ENCODE results near the gene BOLA3.
"Not testable (repeated sequence)": the region's sequence is repeated elsewhere in the genome, so short reads cannot be mapped to it uniquely, and the experiment has no call there.

Gene BOLA3

GRCh38 chr2:74148457-74149246, 940 bp upstream of the BOLA3 start:
- DNase-seq = no peak

- DNase-seq = peak; percentile 50
Measured at GRCh38 chr2:74146929-74147726, 584 bp downstream of the BOLA3 start.

GRCh38 chr2:74142340-74142739, 5.4 kb downstream of the BOLA3 start:
- DNase-seq = no peak

- no peak for DNase-seq
Measured at GRCh38 chr2:74138600-74139323, 8.9 kb downstream of the BOLA3 start.

- DNase-seq = no peak
Measured at GRCh38 chr2:74137651-74138599, 9.8 kb downstream of the BOLA3 start.

- DNase-seq = no peak
Measured at GRCh38 chr2:74131901-74132300, 15.8 kb downstream of the BOLA3 start.

- no peak for DNase-seq
Measured at GRCh38 chr2:74130211-74130995, 17.3 kb downstream of the BOLA3 start.

- DNase-seq = no peak
Measured at GRCh38 chr2:74128206-74128605, 19.5 kb downstream of the BOLA3 start.

GRCh38 chr2:74123955-74124354, 23.8 kb downstream of the BOLA3 start:
- DNase-seq = not testable (repeated sequence)

GRCh38 chr2:74121846-74122245, 25.9 kb downstream of the BOLA3 start:
- not testable (repeated sequence) for DNase-seq

- DNase-seq = peak; percentile 86
Measured at GRCh38 chr2:74119912-74120825, 27.5 kb downstream of the BOLA3 start.

- no peak for DNase-seq
Measured at GRCh38 chr2:74119339-74119738, 28.4 kb downstream of the BOLA3 start.

GRCh38 chr2:74111380-74111779, 36.3 kb downstream of the BOLA3 start:
- no peak for DNase-seq

- DNase-seq = no peak
Measured at GRCh38 chr2:74110537-74110936, 37.2 kb downstream of the BOLA3 start.

- peak; percentile 33 for DNase-seq
Measured at GRCh38 chr2:74109551-74109950, 38.2 kb downstream of the BOLA3 start.

- no peak for DNase-seq
Measured at GRCh38 chr2:74107071-74107470, 40.6 kb downstream of the BOLA3 start.

GRCh38 chr2:74105413-74105812, 42.3 kb downstream of the BOLA3 start:
- no peak for DNase-seq

- no peak for DNase-seq
Measured at GRCh38 chr2:74104839-74105238, 42.9 kb downstream of the BOLA3 start.

- DNase-seq = no peak
Measured at GRCh38 chr2:74103763-74104162, 43.9 kb downstream of the BOLA3 start.

- DNase-seq = no peak
Measured at GRCh38 chr2:74102516-74102915, 45.2 kb downstream of the BOLA3 start.
